ENCODE data around the gene L3MBTL1.

The L3MBTL1 gene

GRCh38 chr20:43508106-43508505, 609 bp downstream of the L3MBTL1 start:
- no peak for DNase-seq

- DNase-seq: no peak
Observed at GRCh38 chr20:43508604-43509040, 1.1 kb downstream of the L3MBTL1 start.

GRCh38 chr20:43511879-43512278, 4.4 kb downstream of the L3MBTL1 start:
- DNase-seq: no peak

- no peak for DNase-seq
Observed at GRCh38 chr20:43513372-43513930, 6.0 kb downstream of the L3MBTL1 start.

- DNase-seq: peak; percentile 98
Observed at GRCh38 chr20:43513931-43514647, 6.6 kb downstream of the L3MBTL1 start.

- no peak for DNase-seq
Observed at GRCh38 chr20:43514648-43514999, 7.1 kb downstream of the L3MBTL1 start.

- no peak for DNase-seq
Observed at GRCh38 chr20:43515628-43516027, 8.1 kb downstream of the L3MBTL1 start.

- no peak for DNase-seq
Observed at GRCh38 chr20:43516251-43516824, 8.8 kb downstream of the L3MBTL1 start.

GRCh38 chr20:43520074-43520630, 12.7 kb downstream of the L3MBTL1 start:
- no peak for DNase-seq

GRCh38 chr20:43525021-43525420, 17.5 kb downstream of the L3MBTL1 start:
- no peak for DNase-seq

- DNase-seq: no peak
Observed at GRCh38 chr20:43528258-43528875, 20.9 kb downstream of the L3MBTL1 start.

GRCh38 chr20:43529051-43529450, 21.6 kb downstream of the L3MBTL1 start:
- DNase-seq: no peak

GRCh38 chr20:43529457-43530153, 22.1 kb downstream of the L3MBTL1 start:
- DNase-seq: no peak

GRCh38 chr20:43530321-43531090, 23.0 kb downstream of the L3MBTL1 start:
- no peak for DNase-seq

GRCh38 chr20:43531091-43531443, 23.6 kb downstream of the L3MBTL1 start:
- no peak for DNase-seq

- DNase-seq: no peak
Observed at GRCh38 chr20:43532416-43533055, 25.0 kb downstream of the L3MBTL1 start.

- DNase-seq: peak; percentile 48
Observed at GRCh38 chr20:43533060-43533459, 25.6 kb downstream of the L3MBTL1 start.

- DNase-seq: no peak
Observed at GRCh38 chr20:43534016-43534415, 26.5 kb downstream of the L3MBTL1 start.

- DNase-seq: no peak
Observed at GRCh38 chr20:43534791-43535350, 27.4 kb downstream of the L3MBTL1 start.

- no peak for DNase-seq
Observed at GRCh38 chr20:43535370-43536004, 28.0 kb downstream of the L3MBTL1 start.

Data from fibroblast of skin of right biceps (primary cell).